K562 treated with DMSO at 1 percent for 12 hours (cell line): ENCODE measurements around the gene ZNF407. TPM values are rescaled to one million over a fixed set of nuclear protein-coding genes. Genes with fewer than 3 reads are reported as not detected.

Experiments
- total RNA-seq: library from RNA; unstranded; fragments of 300-600 nt; gene quantifications from 2 replicates; pipeline ENCODE4 v1.2.3, GENCODE V29; 2022; ENCODE audit not compliant: insufficient read depth

The ZNF407 gene, protein sequence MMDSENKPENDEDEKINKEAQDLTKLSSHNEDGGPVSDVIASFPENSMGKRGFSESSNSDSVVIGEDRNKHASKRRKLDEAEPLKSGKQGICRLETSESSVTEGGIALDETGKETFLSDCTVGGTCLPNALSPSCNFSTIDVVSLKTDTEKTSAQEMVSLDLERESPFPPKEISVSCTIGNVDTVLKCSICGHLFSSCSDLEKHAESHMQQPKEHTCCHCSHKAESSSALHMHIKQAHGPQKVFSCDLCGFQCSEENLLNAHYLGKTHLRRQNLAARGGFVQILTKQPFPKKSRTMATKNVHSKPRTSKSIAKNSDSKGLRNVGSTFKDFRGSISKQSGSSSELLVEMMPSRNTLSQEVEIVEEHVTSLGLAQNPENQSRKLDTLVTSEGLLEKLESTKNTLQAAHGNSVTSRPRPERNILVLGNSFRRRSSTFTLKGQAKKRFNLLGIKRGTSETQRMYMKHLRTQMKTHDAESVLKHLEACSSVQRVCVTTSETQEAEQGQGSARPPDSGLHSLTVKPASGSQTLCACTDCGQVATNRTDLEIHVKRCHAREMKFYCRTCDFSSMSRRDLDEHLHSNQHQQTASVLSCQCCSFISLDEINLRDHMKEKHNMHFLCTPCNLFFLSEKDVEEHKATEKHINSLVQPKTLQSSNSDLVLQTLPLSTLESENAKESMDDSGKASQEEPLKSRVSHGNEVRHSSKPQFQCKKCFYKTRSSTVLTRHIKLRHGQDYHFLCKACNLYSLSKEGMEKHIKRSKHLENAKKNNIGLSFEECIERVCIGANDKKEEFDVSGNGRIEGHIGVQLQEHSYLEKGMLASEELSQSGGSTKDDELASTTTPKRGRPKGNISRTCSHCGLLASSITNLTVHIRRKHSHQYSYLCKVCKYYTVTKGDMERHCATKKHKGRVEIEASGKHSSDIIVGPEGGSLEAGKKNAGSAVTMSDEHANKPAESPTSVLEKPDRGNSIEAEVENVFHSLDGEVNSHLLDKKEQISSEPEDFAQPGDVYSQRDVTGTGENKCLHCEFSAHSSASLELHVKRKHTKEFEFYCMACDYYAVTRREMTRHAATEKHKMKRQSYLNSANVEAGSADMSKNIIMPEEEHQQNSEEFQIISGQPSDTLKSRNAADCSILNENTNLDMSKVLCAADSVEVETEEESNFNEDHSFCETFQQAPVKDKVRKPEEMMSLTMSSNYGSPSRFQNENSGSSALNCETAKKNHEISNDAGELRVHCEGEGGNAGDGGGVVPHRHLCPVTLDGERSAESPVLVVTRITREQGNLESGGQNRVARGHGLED (N-terminal part only)
- total RNA-seq, result 0.61 and 2.3 TPM in 2 replicates

DNA sequence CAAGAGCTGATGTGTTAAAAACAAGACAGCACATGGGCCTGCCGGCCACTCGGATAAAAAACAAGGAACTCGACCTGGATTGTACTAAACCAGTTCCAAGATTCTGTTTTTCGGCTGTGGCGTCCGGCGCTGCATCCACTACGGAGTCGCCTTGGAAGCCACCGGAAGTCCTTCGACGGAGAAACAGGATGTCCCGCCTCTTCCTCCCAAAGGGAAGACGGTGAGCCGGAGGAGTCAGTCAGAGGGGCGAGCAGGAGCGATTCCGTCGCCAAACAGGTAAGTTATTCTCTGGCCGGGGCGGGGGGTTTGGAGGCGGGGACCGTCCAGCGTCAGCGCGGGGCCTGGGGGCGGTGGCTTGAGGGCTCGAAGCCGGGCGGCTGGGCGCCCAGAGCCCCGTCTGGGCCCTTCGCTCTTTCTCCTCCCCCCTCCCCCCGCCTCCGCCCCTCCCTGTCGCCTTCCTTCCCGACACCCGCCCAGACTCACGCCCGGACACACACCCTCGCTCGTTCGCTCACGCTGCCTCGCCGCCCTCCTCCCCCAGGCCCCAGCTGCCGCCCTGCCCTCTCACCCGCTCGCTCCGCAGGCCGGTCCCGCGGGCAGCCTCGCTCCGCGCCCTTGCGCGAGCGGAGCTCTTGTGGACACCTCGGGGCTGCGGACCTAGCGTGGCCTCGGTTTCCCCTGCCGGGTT lies at the start of gene ZNF407:
ZNF407 (plus strand) TSS at position 209 of the 688 bp plus-strand sequence. CDS start 33,150 bp downstream, outside the sequence.

Other genes with a start within 250 kb of the ZNF407 start
- gene DIPK1C, start 140.6 kb upstream of the ZNF407 start, total RNA-seq, result 0.89 and 1.4 TPM in 2 replicates
- 48.5 and 63.0 TPM in 2 replicates for gene CNDP2, start 101.5 kb upstream of the ZNF407 start, total RNA-seq
- not detected in 2 replicates for gene CNDP1, start 63.4 kb upstream of the ZNF407 start, total RNA-seq